Stomach (tissue), 4 donors: ENCODE results near the gene OTUD7B.

Experiments
- EP300 ChIP-seq: sonication (generic); formaldehyde crosslinking; IDR thresholded peaks from one replicate; pipeline ENCODE4 v1.6.1; 2017; ENCODE audit warnings: antibody characterized with exemption
- POLR2AphosphoS5 ChIP-seq, 3 donors: sonication (generic); formaldehyde crosslinking; IDR thresholded peaks; one replicate each; pipeline ENCODE4 v1.6.1; 2016; ENCODE audit warnings: antibody characterized with exemption in 3 of 3
- TF ChIP-seq, protein P1 (sequence below), 7 experiments: fragments of 450-650 bp in 4 of 7; fragments of 200-600 bp in 3 of 7; sonication (generic) in 3 of 7; IDR thresholded peaks; one replicate each; pipeline ENCODE4 v1.5.1; 2016 to 2019; ENCODE audit warnings: antibody characterized with exemption in 7 of 7, control low read depth in 2 of 7, mild to moderate bottlenecking in 1 of 7

GRCh38 chr1:150005606-150006005 lies 4.9 kb downstream of the OTUD7B start:
- TF ChIP-seq, protein P1, sequence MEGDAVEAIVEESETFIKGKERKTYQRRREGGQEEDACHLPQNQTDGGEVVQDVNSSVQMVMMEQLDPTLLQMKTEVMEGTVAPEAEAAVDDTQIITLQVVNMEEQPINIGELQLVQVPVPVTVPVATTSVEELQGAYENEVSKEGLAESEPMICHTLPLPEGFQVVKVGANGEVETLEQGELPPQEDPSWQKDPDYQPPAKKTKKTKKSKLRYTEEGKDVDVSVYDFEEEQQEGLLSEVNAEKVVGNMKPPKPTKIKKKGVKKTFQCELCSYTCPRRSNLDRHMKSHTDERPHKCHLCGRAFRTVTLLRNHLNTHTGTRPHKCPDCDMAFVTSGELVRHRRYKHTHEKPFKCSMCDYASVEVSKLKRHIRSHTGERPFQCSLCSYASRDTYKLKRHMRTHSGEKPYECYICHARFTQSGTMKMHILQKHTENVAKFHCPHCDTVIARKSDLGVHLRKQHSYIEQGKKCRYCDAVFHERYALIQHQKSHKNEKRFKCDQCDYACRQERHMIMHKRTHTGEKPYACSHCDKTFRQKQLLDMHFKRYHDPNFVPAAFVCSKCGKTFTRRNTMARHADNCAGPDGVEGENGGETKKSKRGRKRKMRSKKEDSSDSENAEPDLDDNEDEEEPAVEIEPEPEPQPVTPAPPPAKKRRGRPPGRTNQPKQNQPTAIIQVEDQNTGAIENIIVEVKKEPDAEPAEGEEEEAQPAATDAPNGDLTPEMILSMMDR (IDR thresholded peaks at IDR 0.05) = no peak
- TF ChIP-seq POLR2AphosphoS5 (IDR thresholded peaks at IDR 0.05) (no peak), EP300 (no peak)
